AG04450 (cell line): ENCODE data around the gene LAMTOR1. TPM values are rescaled to one million over a fixed set of nuclear protein-coding genes. Genes with fewer than 3 reads are reported as not detected.

Experiments
- CTCF ChIA-PET: fragments of 300-600, 350-600 bp; formaldehyde crosslinking; extraction: SDS; loops from one replicate; lab custom pipeline; 2022; ENCODE audit warnings: antibody characterized with exemption, inconsistent platforms; lab: Charles Lee
- POLR2A ChIA-PET: fragments of 350-600 bp; formaldehyde crosslinking; extraction: SDS; loops from one replicate; lab custom pipeline; 2021; ENCODE audit warnings: antibody characterized with exemption, inconsistent platforms; lab: Yijun Ruan, JAX
- DNase-seq: peaks from one replicate; pipeline ENCODE4 v3.0.0-alpha.2; 2011; ENCODE audit warnings: low read depth, low spot score
- H3K27ac ChIP-seq: one replicate; pipeline ENCODE4 v1.5.1; 2012; ENCODE audit warnings: low read depth, low read length, control low read depth
- H3K27me3 ChIP-seq: one replicate; pipeline ENCODE4 v1.6.0; 2012; ENCODE audit warnings: low read length; ENCODE audit not compliant: control insufficient read depth, insufficient read depth
- H3K4me3 ChIP-seq: 2 replicates; pipeline ENCODE4 v1.5.1; 2011; ENCODE audit warnings: mild to moderate bottlenecking, low read depth, low read length, control low read depth
- H3K9me3 ChIP-seq: 2 replicates; pipeline ENCODE4 v1.5.1; 2012; ENCODE audit warnings: low read length; ENCODE audit not compliant: control insufficient read depth, insufficient read depth
- CTCF ChIP-seq: IDR thresholded peaks from 2 replicates; pipeline ENCODE4 v1.5.1; 2011; ENCODE audit warnings: low read depth, low read length, control low read depth, inconsistent platforms
- polyA plus RNA-seq: library from polyadenylated mRNA; depleted of rRNA; stranded (reverse); fragments of >200 nt; gene quantifications from 2 replicates; pipeline ENCODE4 v1.2.3, GENCODE V29; 2011

LAMTOR1 gene
- polyA plus RNA-seq, 1 experiment, result 89.1 TPM

- no peak for DNase-seq
- Histone ChIP-seq H3K27ac (no peak overlapping the region), H3K27me3 (no peaks in the 10 kb centered on the region), H3K4me3 (no peak overlapping the region), H3K9me3 (peaks cover 11% of the 10 kb centered on the region)
- POLR2A ChIA-PET, result no interaction called here
- no peak for TF ChIP-seq CTCF
- CTCF ChIA-PET, result interaction anchor here (0.6 to 1.3 kb wide), 3 partner anchors 17 to 57 kb away, joined by 3 to 4 read pairs (median 3); no protein-coding TSS in a partner anchor
These were observed 22.9 kb upstream of the LAMTOR1 start for GRCh38 chr11:72125956-72126355.

- CTCF ChIA-PET, result no interaction called here
- POLR2A ChIA-PET, result no interaction called here
These were observed 20.9 kb upstream of the LAMTOR1 start for GRCh38 chr11:72124046-72124445.

GRCh38 chr11:72123117-72123653, 20.1 kb upstream of the LAMTOR1 start:
- TF ChIP-seq CTCF, result no peak
- Histone ChIP-seq H3K4me3 (no peak overlapping the region), H3K27me3 (no peaks in the 10 kb centered on the region), H3K27ac (no peak overlapping the region), H3K9me3 (peaks cover 3% of the 10 kb centered on the region; the same call in 1 of the 2 replicates)
- POLR2A ChIA-PET, result no interaction called here
- CTCF ChIA-PET, result interaction anchor here (0.9 to 1.2 kb wide), 2 partner anchors 20 to 98 kb away, joined by 3 to 4 read pairs; no protein-coding TSS in a partner anchor
- no peak for DNase-seq

More at GRCh38 chr11:72124046-72124445, 20.9 kb upstream of the LAMTOR1 start:
- Histone ChIP-seq H3K27me3 (no peaks in the 10 kb centered on the region), H3K27ac (no peak overlapping the region), H3K4me3 (no peak overlapping the region), H3K9me3 (peaks cover 11% of the 10 kb centered on the region)
- no peak for TF ChIP-seq CTCF
- no peak for DNase-seq

- POLR2A ChIA-PET, result no interaction called here
- H3K4me3 ChIP-seq, result no peak overlapping the region
- H3K27me3 ChIP-seq, result no peaks in the 10 kb centered on the region
- peaks cover 3% of the 10 kb centered on the region; the same call in 1 of the 2 replicates for H3K9me3 ChIP-seq
- DNase-seq, result no peak
- TF ChIP-seq CTCF, result no peak
- H3K27ac ChIP-seq, result no peak overlapping the region
- CTCF ChIA-PET, result interaction anchor here (0.9 to 1.2 kb wide), 2 partner anchors 21 to 97 kb away, joined by 3 to 4 read pairs; no protein-coding TSS in a partner anchor
These were observed 19.5 kb upstream of the LAMTOR1 start for GRCh38 chr11:72122607-72123006.

DNA sequence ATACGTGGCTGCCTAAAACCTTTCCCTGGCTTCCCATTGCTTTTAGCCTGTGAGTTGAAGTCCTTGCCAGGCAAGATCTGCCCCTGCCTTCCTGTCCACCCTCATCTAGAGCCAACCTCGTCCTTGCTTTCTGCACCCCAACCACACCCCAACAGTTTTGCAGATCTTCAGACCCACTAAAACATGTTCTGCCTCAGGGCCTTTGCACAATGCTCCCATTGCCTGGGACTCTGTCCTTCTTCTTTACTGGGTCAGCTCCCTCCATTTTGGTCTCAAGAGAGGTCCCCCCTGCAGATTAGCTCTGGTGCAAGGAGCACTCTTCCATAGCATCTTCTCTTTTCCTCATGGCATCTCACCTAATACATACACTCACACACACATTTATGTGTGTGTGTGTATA, 17.8 kb upstream of the LAMTOR1 start:
- ChIA-PET POLR2A (no interaction called here), CTCF (no interaction called here)
- no peak for TF ChIP-seq CTCF
- H3K4me3 ChIP-seq, result no peak overlapping the region
- peaks cover 3% of the 10 kb centered on the region; the same call in 1 of the 2 replicates for H3K9me3 ChIP-seq
- H3K27me3 ChIP-seq, result no peaks in the 10 kb centered on the region
- H3K27ac ChIP-seq, result no peak overlapping the region
- no peak for DNase-seq
